Activated CD8-positive, alpha-beta T cell treated with anti-CD3 and anti-CD28 coated beads for 36 hours (primary cell): Measurements from ENCODE around the gene TMEM239. TPM values are rescaled to one million over a fixed set of nuclear protein-coding genes. Genes with fewer than 3 reads are reported as not detected.

Source experiments
- ATAC-seq: fragments of 200-7000 bp; cut with Tn5 transposase; one replicate; pipeline ENCODE4 v1.10.0; 2021; ENCODE audit warnings: mild to moderate bottlenecking, moderate library complexity
- CTCF ChIA-PET: fragments of 350-600 bp; sonication (Branson Sonifier 250); formaldehyde crosslinking; loops from one replicate; lab custom pipeline; 2021; ENCODE audit warnings: antibody characterized with exemption; lab: Charles Lee
- POLR2A ChIA-PET: fragments of 350-600 bp; sonication (Branson Sonifier 250); formaldehyde crosslinking; loops from one replicate; lab custom pipeline; 2021; ENCODE audit warnings: antibody characterized with exemption; lab: Charles Lee
- DNase-seq: peaks from one replicate; pipeline ENCODE4 v3.0.0-alpha.2; 2020
- H3K27ac Mint-ChIP-seq: one replicate; pipeline ENCODE4 v1.8.0; 2021; ENCODE audit warnings: mild to moderate bottlenecking, mixed read lengths
- H3K27me3 Mint-ChIP-seq: one replicate; pipeline ENCODE4 v1.8.0; 2021; ENCODE audit warnings: mixed read lengths
- H3K36me3 Mint-ChIP-seq: one replicate; pipeline ENCODE4 v1.8.0; 2021; ENCODE audit warnings: low read depth, mixed read lengths
- H3K4me1 Mint-ChIP-seq: one replicate; pipeline ENCODE4 v1.8.0; 2021; ENCODE audit warnings: low read depth, mixed read lengths
- H3K4me3 Mint-ChIP-seq: one replicate; pipeline ENCODE4 v1.8.0; 2021; ENCODE audit warnings: mild to moderate bottlenecking, moderate library complexity, mixed read lengths
- H3K9me3 Mint-ChIP-seq: one replicate; pipeline ENCODE4 v1.8.0; 2021; ENCODE audit warnings: mixed read lengths
- CTCF ChIP-seq: fragments of 200-600 bp; IDR thresholded peaks from one replicate; pipeline ENCODE4 v1.8.0; 2022; ENCODE audit warnings: antibody characterized with exemption, mild to moderate bottlenecking
- intact Hi-C: fragments of 100-400 bp; cut with micrococcal nuclease; formaldehyde crosslinking; loops from one replicate; pipeline ENCODE4 v1.10.0; 2022
- total RNA-seq, 2 experiments: library from RNA; stranded (reverse); gene quantifications; one replicate each; pipeline ENCODE4 v1.2.3, GENCODE V29; 2021

TMEM239 gene
- total RNA-seq, 2 experiments from 2014 or later: not detected

DNA sequence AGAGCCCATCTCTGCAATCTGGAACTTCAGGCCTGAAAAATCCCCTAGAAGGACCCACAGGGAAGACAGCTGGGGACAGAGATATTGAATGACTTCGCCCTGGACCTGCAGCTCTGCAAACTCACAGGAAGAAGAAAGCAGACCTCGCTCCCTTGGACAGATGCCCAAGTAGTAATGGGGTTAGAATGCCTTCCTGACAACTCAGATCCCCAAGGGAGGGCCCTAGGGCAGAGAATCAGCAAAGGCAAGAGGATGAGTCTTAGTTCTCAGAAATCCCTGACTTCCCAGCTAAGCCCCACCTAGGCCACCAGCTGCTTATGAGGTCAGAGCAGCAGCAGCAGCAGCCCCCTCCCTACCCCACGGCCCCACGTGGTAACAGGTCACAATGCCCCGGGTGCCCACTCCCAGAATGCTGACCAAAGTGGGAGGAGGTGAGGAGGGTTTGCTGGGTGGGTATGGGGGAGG is 1.5 kb upstream of the TMEM239 start, which contains the start of gene C20orf141:
TSS of gene C20orf141 (plus strand) at position 401 of the 465 bp plus-strand sequence. CDS start 198 bp downstream, outside the sequence.
- intact Hi-C loops: no loop called here
- Mint-ChIP-seq H3K4me1 (no peaks in the 10 kb centered on the region), H3K27ac (no peak within 1 kb of the TSS), H3K27me3 (peaks cover 18% of the 10 kb centered on the region), H3K4me3 (no peak within 1 kb of the TSS), H3K36me3 (no peaks in the 10 kb centered on the region), H3K9me3 (peaks cover 6% of the 10 kb centered on the region)
- DNase-seq (no peak), ATAC-seq (no peak)
- CTCF ChIA-PET: no interaction called here
- POLR2A ChIA-PET: no interaction called here
- TF ChIP-seq CTCF: no peak

GRCh38 chr20:2815242-2815900 is 793 bp upstream of the TMEM239 start:
- intact Hi-C loops: no loop called here
- DNase-seq (no peak), ATAC-seq (no peak)
- Mint-ChIP-seq H3K4me1 (peaks cover 5% of the 10 kb centered on the region), H3K27me3 (peaks cover 25% of the 10 kb centered on the region), H3K4me3 (no peak overlapping the region), H3K36me3 (no peaks in the 10 kb centered on the region), H3K27ac (no peak overlapping the region), H3K9me3 (peaks cover 6% of the 10 kb centered on the region)
- POLR2A ChIA-PET: no interaction called here
- TF ChIP-seq CTCF: no peak
- CTCF ChIA-PET: no interaction called here

DNA sequence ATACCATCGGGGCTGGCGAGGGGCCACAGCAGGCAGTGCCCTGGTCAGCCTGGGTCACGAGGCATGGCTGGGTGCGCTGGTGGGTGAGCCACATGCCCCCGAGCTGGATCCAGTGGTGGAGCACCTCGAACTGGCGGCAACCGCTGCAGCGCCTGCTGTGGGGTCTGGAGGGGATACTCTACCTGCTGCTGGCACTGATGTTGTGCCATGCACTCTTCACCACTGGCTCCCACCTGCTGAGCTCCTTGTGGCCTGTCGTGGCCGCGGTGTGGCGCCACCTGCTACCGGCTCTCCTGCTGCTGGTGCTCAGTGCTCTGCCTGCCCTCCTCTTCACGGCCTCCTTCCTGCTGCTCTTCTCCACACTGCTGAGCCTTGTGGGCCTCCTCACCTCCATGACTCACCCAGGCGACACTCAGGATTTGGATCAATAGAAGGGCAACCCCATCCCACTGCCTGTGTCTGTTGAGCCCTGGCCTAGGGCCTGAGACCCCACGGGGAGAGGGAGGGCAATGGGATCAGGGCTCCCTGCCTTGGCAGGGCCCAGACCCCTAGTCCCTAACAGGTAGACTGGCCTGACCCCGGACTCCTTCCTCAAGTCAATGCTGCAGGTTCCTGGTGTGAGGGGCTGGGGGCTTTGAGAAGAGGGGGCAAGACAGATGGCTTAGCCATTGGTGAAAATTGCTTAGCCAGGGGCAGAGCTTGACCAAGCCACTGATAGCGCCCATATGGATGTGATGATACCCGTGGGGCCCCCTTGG is 598 bp downstream of the TMEM239 start:
- TF ChIP-seq CTCF: no peak
- DNase-seq (peak; percentile 45), ATAC-seq (peak; percentile 53)
- ChIA-PET POLR2A (no interaction called here), CTCF (interaction anchor here (0.6 to 1.2 kb wide), 2 partner anchors 16 to 75 kb away, joined by 3 read pairs; partner anchors contain the start of gene CPXM1)
- Mint-ChIP-seq H3K36me3 (no peaks in the 10 kb centered on the region), H3K4me3 (no peak overlapping the region), H3K27me3 (peaks cover 29% of the 10 kb centered on the region), H3K9me3 (peaks cover 4% of the 10 kb centered on the region), H3K4me1 (peaks cover 13% of the 10 kb centered on the region), H3K27ac (no peak overlapping the region)
- intact Hi-C loops: no loop called here

DNA sequence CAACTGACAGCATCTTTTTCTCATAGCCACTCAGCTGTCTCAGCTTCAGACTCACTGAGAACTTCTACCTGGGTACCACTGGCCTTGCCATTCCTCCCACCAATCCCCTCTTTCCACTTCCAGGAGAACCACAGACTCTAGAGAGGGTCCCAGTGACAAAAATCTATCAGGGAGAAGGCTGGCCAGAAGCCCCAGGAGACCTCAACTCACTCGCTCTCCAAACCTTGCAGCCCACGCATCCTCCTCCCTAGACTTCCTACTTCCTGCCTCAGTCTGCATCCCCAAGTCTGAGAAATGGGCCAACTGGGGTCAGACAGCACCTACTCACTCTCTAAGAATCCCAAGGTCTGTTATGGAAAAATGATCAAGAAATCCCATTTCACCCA is 1.2 kb downstream of the TMEM239 start:
- H3K27ac Mint-ChIP-seq: no peak overlapping the region
- H3K4me3 Mint-ChIP-seq: no peak overlapping the region
- peaks cover 19% of the 10 kb centered on the region for H3K4me1 Mint-ChIP-seq
- H3K36me3 Mint-ChIP-seq: no peaks in the 10 kb centered on the region
- H3K27me3 Mint-ChIP-seq: peaks cover 27% of the 10 kb centered on the region
- ChIA-PET POLR2A (no interaction called here), CTCF (interaction anchor here (1.0 to 1.2 kb wide), 2 partner anchors 16 to 74 kb away, joined by 3 to 4 read pairs; partner anchors contain the start of gene CPXM1)
- DNase-seq (no peak), ATAC-seq (no peak)
- no peak for TF ChIP-seq CTCF
- peaks cover 3% of the 10 kb centered on the region for H3K9me3 Mint-ChIP-seq
- intact Hi-C loops: no loop called here
